B cell (primary cell): ENCODE data around the gene FAM118B. TPM values are rescaled to one million over a fixed set of nuclear protein-coding genes. Genes with fewer than 3 reads are reported as not detected.

Experiments
- ATAC-seq: fragments of 200-7000 bp; cut with Tn5 transposase; one replicate; pipeline ENCODE4 v1.10.0; 2021; ENCODE audit warnings: low read depth, mild to moderate bottlenecking, moderate number of reproducible peaks, moderate library complexity
- CTCF ChIA-PET: fragments of 350-600 bp; sonication (Branson Sonifier 250); formaldehyde crosslinking; loops from one replicate; lab custom pipeline; 2021; ENCODE audit warnings: antibody characterized with exemption, inconsistent platforms; lab: Charles Lee
- POLR2A ChIA-PET: fragments of 350-600 bp; sonication (Branson Sonifier 250); formaldehyde crosslinking; loops from one replicate; lab custom pipeline; 2021; ENCODE audit warnings: antibody characterized with exemption; lab: Charles Lee
- DNase-seq: peaks from one replicate; pipeline ENCODE4 v3.0.0; 2013
- H2AFZ ChIP-seq: 2 replicates; pipeline ENCODE4 v1.6.1; 2012; ENCODE audit warnings: mild to moderate bottlenecking, low read depth, low read length; ENCODE audit not compliant: insufficient read depth, poor library complexity, severe bottlenecking
- H3K27ac ChIP-seq, 2 donors: 1 replicate in 1 of 2; 2 replicates in 1 of 2; pipeline ENCODE4 v1.5.1; 2012 to 2013; ENCODE audit warnings: low read length in 2 of 2, mild to moderate bottlenecking in 2 of 2, moderate library complexity in 1 of 2
- H3K27me3 ChIP-seq, 4 experiments: fragments of 200-600 bp in 1 of 4; sonication (generic) in 1 of 4; replicated peaks in 1 of 4; 1 replicate in 2 of 4; 2 replicates in 2 of 4; pipeline versions ENCODE4 v1.6.1 to v1.7.0; 2013 to 2016; ENCODE audit warnings: low read length in 3 of 4, mild to moderate bottlenecking in 2 of 4, mixed read lengths in 1 of 4, moderate library complexity in 1 of 4; ENCODE audit not compliant: insufficient read depth in 4 of 4, control insufficient read depth in 3 of 4; ENCODE audit errors: control extremely low read depth in 1 of 4
- H3K36me3 ChIP-seq, 2 experiments: replicated peaks in 1 of 2; 1 replicate in 1 of 2; 2 replicates in 1 of 2; pipeline versions ENCODE4 v1.6.1 to v1.7.1; 2013; ENCODE audit warnings: low read length in 1 of 2; ENCODE audit not compliant: insufficient read depth in 2 of 2, control insufficient read depth in 1 of 2; ENCODE audit errors: control extremely low read depth in 1 of 2, extremely low read depth in 1 of 2
- H3K4me1 ChIP-seq, 2 donors: fragments of 200-600 bp in 1 of 2; sonication (generic) in 1 of 2; 1 replicate in 1 of 2; 2 replicates in 1 of 2; pipeline versions ENCODE4 v1.5.1 to v1.6.1; 2013 to 2017; ENCODE audit warnings: low read length in 2 of 2; ENCODE audit not compliant: control insufficient read depth in 2 of 2, insufficient read depth in 2 of 2
- H3K4me2 ChIP-seq: replicated peaks from 2 replicates; pipeline ENCODE3; 2012; ENCODE audit warnings: mild to moderate bottlenecking, low read depth, low read length; ENCODE audit not compliant: poor library complexity, severe bottlenecking
- H3K4me3 ChIP-seq, 5 experiments: fragments of 200-600 bp in 1 of 5; sonication (generic) in 1 of 5; 1 replicate in 3 of 5; 2 replicates in 2 of 5; pipeline versions ENCODE4 v1.5.1 to v1.7.0; 2011 to 2016; ENCODE audit warnings: low read length in 4 of 5, mild to moderate bottlenecking in 4 of 5, low read depth in 2 of 5, control low read depth in 1 of 5, moderate library complexity in 1 of 5; ENCODE audit not compliant: insufficient read depth in 1 of 5; ENCODE audit errors: control extremely low read depth in 1 of 5, extremely low read depth in 1 of 5
- H3K79me2 ChIP-seq: fragments of 200-600 bp; sonication (generic); one replicate; pipeline ENCODE4 v1.6.0; 2016; ENCODE audit warnings: low read length; ENCODE audit not compliant: control insufficient read depth, insufficient read depth
- H3K9ac ChIP-seq: fragments of 200-600 bp; sonication (generic); 2 replicates; pipeline ENCODE4 v1.6.1; 2017; ENCODE audit warnings: mild to moderate bottlenecking, low read length, moderate library complexity
- H3K9me3 ChIP-seq, 3 donors: one replicate each; pipeline versions ENCODE4 v1.6.1 to v1.7.1; 2013; ENCODE audit warnings: low read length in 2 of 3; ENCODE audit not compliant: control insufficient read depth in 2 of 3, insufficient read depth in 1 of 3; ENCODE audit errors: control extremely low read depth in 1 of 3
- H4K20me1 ChIP-seq: 2 replicates; pipeline ENCODE4 v1.6.0; 2012; ENCODE audit warnings: mild to moderate bottlenecking, low read length; ENCODE audit not compliant: insufficient read depth, control insufficient read depth, poor library complexity, severe bottlenecking
- H3K27ac Mint-ChIP-seq: one replicate; pipeline ENCODE4 v1.8.0; 2021; ENCODE audit warnings: mixed read lengths
- H3K27me3 Mint-ChIP-seq: one replicate; pipeline ENCODE4 v1.8.0; 2021; ENCODE audit warnings: mixed read lengths
- H3K4me1 Mint-ChIP-seq: one replicate; pipeline ENCODE4 v1.8.0; 2021; ENCODE audit warnings: mixed read lengths
- H3K4me3 Mint-ChIP-seq: one replicate; pipeline ENCODE4 v1.8.0; 2021; ENCODE audit warnings: mixed read lengths
- H3K9me3 Mint-ChIP-seq: one replicate; pipeline ENCODE4 v1.8.0; 2022; ENCODE audit warnings: mixed read lengths; ENCODE audit not compliant: insufficient read depth
- CTCF ChIP-seq: fragments of 200-600 bp; IDR thresholded peaks from one replicate; pipeline ENCODE4 v1.8.0; 2022; ENCODE audit warnings: antibody characterized with exemption, mild to moderate bottlenecking
- EZH2 ChIP-seq: IDR thresholded peaks from 2 replicates; pipeline ENCODE4 v1.6.1; 2012; ENCODE audit warnings: borderline replicate concordance, low read depth, mild to moderate bottlenecking, moderate library complexity, low read length; ENCODE audit not compliant: insufficient read depth, poor library complexity, severe bottlenecking
- WGBS: methylation state at CpG from one replicate; pipeline ENCODE4 v1.1.5; 2013; ENCODE audit warnings: missing lambda C conversion rate; ENCODE audit not compliant: insufficient coverage; 5-methylcytosine and 5-hydroxymethylcytosine counted together
- intact Hi-C: fragments of 100-400 bp; cut with micrococcal nuclease; formaldehyde crosslinking; loops from one replicate; pipeline ENCODE4 v1.10.0; 2022
- polyA plus RNA-seq: library from polyadenylated mRNA; depleted of rRNA; stranded (reverse); fragments of >200 nt; gene quantifications from 2 replicates; pipeline ENCODE4 v1.2.3, GENCODE V29; 2012
- total RNA-seq, 2 donors: library from RNA; stranded (reverse); fragments of 120-200 nt in 1 of 2; gene quantifications; 1 replicate in 1 of 2; 2 replicates in 1 of 2; pipeline versions ENCODE4 v1.2.3 to v1.2.4, GENCODE V29; 2013 to 2022

The FAM118B gene
- total and polyA plus RNA-seq, 2 donors (not counting 1 experiment from before 2014, with no cell fraction given), result 7.3 to 14.1 TPM

DNA sequence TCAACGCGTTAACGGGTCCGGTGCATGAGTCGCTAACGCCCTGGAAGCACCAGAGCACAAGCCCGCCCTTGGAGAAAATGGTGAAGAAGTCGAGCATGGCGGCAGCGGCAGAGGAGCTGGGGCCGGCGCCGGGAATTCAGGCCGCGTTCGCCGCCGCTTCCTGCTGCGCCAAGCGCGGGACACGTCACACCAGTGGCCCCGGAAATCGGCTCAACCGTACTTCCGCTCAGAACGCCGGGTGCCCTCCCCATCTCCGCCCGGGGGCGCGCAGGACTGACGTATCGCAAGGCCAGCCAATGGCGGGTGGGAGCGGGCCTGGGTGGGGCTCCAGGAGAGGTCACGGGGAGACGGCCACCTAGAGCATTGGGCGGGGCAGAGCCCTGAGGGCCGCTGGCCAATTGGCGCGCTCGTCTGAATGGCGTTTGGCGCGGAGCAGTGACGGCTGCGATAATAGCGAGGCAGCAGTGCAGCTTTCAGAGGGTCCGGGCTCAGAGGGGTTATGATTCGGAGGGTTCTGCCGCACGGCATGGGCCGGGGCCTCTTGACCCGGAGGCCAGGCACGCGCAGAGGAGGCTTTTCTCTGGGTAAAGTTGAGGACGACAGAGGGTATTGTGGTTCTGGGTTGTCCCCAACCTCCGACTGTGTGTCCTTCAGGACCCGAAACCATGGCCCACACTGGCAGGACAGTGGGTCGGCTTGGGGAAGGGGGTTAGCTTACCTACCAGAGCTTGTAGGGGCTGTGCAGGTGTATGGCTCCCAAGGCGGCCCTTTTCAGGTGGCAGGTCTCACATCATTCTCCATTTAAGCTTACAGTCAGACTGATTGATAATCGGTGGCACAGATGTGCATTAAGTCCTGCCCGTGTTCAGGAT, 57.4 kb downstream of the FAM118B start, which contains the start of the genes FOXRED1 and SRPRA:
Gene FOXRED1, plus strand, starts transcription at position 447 of the 872 bp plus-strand sequence. Its CDS starts 53 bp downstream, at position 500.
Gene SRPRA, minus strand, starts transcription at position 188 of the 872 bp plus-strand sequence. Its CDS starts 91 bp downstream, at position 97.
- no peaks in the 10 kb centered on the region for H4K20me1 ChIP-seq
- no peak for TF ChIP-seq EZH2
- no peak for TF ChIP-seq CTCF
- peak within 1 kb of the TSS; percentile 83 to 98 (median 89) for H3K4me3 ChIP-seq
- H3K4me1 ChIP-seq, result peaks cover 14 to 20% of the 10 kb centered on the region in 2 donors
- peaks cover 2 to 48% of the 10 kb centered on the region in 2 experiments for H3K36me3 ChIP-seq
- POLR2A ChIA-PET, result interaction anchor here (0.5 to 1.6 kb wide), 5 partner anchors 13 to 58 kb away, joined by 3 to 9 read pairs (median 5); partner anchors contain the start of genes DCPS, FAM118B, RPUSD4 and TIRAP
- no peaks in the 10 kb centered on the region for H3K27me3 Mint-ChIP-seq
- no peaks in the 10 kb centered on the region for H3K9me3 ChIP-seq
- H3K4me1 Mint-ChIP-seq, result peaks cover 36% of the 10 kb centered on the region
- intact Hi-C loops, result loop anchor here (1.0 to 10.0 kb wide), 6 partner anchors 14 to 674 kb away; partner anchors contain the start of genes CDON, DCPS, FAM118B and HYLS1
- under 1% methylated on average over 63 of the region's 64 CpGs for WGBS
- H3K27ac ChIP-seq, result peak within 1 kb of the TSS; percentile 94 to 95
- peak; percentile 99 for DNase-seq
- peaks cover 41% of the 10 kb centered on the region for H3K79me2 ChIP-seq
- peak within 1 kb of the TSS; percentile 86 for H3K9ac ChIP-seq
- H3K4me3 Mint-ChIP-seq, result peak within 1 kb of the TSS; percentile 96
- peak; percentile 99 for ATAC-seq
- no peaks in the 10 kb centered on the region for H3K27me3 ChIP-seq
- H3K9me3 Mint-ChIP-seq, result no peaks in the 10 kb centered on the region
- H3K4me2 ChIP-seq, result peak within 1 kb of the TSS; percentile 86
- H3K27ac Mint-ChIP-seq, result peak within 1 kb of the TSS; percentile 93
- CTCF ChIA-PET, result interaction anchor here (0.7 kb wide), 1 partner anchor 130 kb away, joined by 8 read pairs; no protein-coding TSS in a partner anchor
- H2AFZ ChIP-seq, result peak within 1 kb of the TSS; percentile 84
